GM20000 (cell line): ENCODE results near the gene IL17D.

ENCODE experiments used
- DNase-seq: peaks from one replicate; pipeline ENCODE4 v3.0.0; 2012; ENCODE audit warnings: low spot score
- CTCF ChIP-seq: IDR thresholded peaks from 2 replicates; pipeline ENCODE4 v1.5.1; 2012; ENCODE audit warnings: mild to moderate bottlenecking, control low read depth; ENCODE audit errors: extremely low read depth, missing control alignments

IL17D gene

GRCh38 chr13:20704459-20705069 lies 1.1 kb downstream of the IL17D start:
- no peak for DNase-seq
- TF ChIP-seq CTCF, result no peak

GRCh38 chr13:20706661-20707060 lies 3.2 kb downstream of the IL17D start:
- TF ChIP-seq CTCF, result no peak
- DNase-seq, result no peak

- no peak for TF ChIP-seq CTCF
- DNase-seq, result no peak
Measured at GRCh38 chr13:20708216-20708615, 4.7 kb downstream of the IL17D start.

- TF ChIP-seq CTCF, result no peak
- no peak for DNase-seq
Measured at GRCh38 chr13:20709369-20709768, 5.9 kb downstream of the IL17D start.

GRCh38 chr13:20709782-20710181 lies 6.3 kb downstream of the IL17D start:
- TF ChIP-seq CTCF, result no peak
- DNase-seq, result no peak

- no peak for TF ChIP-seq CTCF
- DNase-seq, result no peak
Measured at GRCh38 chr13:20711301-20712044, 8.0 kb downstream of the IL17D start.

GRCh38 chr13:20713014-20713376 lies 9.5 kb downstream of the IL17D start:
- DNase-seq, result no peak

More at GRCh38 chr13:20713014-20713376, 9.5 kb downstream of the IL17D start:
- TF ChIP-seq CTCF, result no peak
